PFSK-1 (cell line): Measurements from ENCODE around the gene PCDHGA7.

Experiments
- FOXP2 ChIP-seq: optimal IDR thresholded peaks from 2 replicates; pipeline ENCODE3; 2011; ENCODE audit warnings: borderline replicate concordance, control low read depth, inconsistent platforms; ENCODE audit not compliant: insufficient read depth; ENCODE audit errors: extremely low read length, extremely low read depth
- POLR2AphosphoS5 ChIP-seq: IDR thresholded peaks from 2 replicates; pipeline ENCODE4 v1.6.1; 2012; ENCODE audit warnings: low read depth, mild to moderate bottlenecking, control low read depth, low read length, moderate library complexity
- SIN3A ChIP-seq: IDR thresholded peaks from 2 replicates; pipeline ENCODE4 v1.6.1; 2012; ENCODE audit warnings: mild to moderate bottlenecking, low read length, moderate library complexity, borderline replicate concordance; ENCODE audit not compliant: insufficient read depth
- TAF1 ChIP-seq: IDR thresholded peaks from 2 replicates; pipeline ENCODE4 v1.6.1; 2012; ENCODE audit warnings: low read length, control low read depth, borderline replicate concordance; ENCODE audit not compliant: insufficient read depth
- TF ChIP-seq, protein P1 (sequence below), 2 experiments: IDR thresholded peaks; 2 replicates each; pipeline versions ENCODE4 v1.6.1 to v1.8.0; 2011 to 2012; ENCODE audit warnings: low read depth in 2 of 2, low read length in 2 of 2, control low read depth in 1 of 2, inconsistent platforms in 1 of 2, mild to moderate bottlenecking in 1 of 2, moderate library complexity in 1 of 2; ENCODE audit not compliant: insufficient read depth in 1 of 2

Gene PCDHGA7

DNA sequence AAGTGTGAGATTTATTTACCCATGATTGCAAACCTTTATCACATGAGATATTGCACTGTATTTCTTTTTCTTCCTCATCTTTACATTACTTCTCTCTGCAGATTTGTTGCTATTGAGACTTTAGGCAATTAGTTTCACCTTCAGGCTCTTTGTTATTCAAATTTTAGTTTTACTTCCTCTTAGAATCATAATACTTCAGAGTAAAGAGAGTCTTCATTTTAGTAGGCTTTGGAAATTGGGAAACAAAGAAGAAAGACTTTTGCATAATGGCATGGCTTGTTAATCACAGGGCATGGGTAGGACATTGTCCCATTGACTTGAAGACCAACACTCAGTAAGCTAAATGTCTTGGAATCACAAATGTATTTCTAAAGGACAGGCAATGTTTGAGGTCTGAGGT lies 19.8 kb upstream of the PCDHGA7 start:
- TF ChIP-seq POLR2AphosphoS5 (no peak), TAF1 (no peak), SIN3A (no peak), FOXP2 (no peak)
- TF ChIP-seq, protein P1, sequence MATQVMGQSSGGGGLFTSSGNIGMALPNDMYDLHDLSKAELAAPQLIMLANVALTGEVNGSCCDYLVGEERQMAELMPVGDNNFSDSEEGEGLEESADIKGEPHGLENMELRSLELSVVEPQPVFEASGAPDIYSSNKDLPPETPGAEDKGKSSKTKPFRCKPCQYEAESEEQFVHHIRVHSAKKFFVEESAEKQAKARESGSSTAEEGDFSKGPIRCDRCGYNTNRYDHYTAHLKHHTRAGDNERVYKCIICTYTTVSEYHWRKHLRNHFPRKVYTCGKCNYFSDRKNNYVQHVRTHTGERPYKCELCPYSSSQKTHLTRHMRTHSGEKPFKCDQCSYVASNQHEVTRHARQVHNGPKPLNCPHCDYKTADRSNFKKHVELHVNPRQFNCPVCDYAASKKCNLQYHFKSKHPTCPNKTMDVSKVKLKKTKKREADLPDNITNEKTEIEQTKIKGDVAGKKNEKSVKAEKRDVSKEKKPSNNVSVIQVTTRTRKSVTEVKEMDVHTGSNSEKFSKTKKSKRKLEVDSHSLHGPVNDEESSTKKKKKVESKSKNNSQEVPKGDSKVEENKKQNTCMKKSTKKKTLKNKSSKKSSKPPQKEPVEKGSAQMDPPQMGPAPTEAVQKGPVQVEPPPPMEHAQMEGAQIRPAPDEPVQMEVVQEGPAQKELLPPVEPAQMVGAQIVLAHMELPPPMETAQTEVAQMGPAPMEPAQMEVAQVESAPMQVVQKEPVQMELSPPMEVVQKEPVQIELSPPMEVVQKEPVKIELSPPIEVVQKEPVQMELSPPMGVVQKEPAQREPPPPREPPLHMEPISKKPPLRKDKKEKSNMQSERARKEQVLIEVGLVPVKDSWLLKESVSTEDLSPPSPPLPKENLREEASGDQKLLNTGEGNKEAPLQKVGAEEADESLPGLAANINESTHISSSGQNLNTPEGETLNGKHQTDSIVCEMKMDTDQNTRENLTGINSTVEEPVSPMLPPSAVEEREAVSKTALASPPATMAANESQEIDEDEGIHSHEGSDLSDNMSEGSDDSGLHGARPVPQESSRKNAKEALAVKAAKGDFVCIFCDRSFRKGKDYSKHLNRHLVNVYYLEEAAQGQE (IDR thresholded peaks at IDR 0.05; ENCODE audit: insufficient read depth in 1 of 2, low read depth in 2 of 2, low read length in 2 of 2) = no peak

DNA sequence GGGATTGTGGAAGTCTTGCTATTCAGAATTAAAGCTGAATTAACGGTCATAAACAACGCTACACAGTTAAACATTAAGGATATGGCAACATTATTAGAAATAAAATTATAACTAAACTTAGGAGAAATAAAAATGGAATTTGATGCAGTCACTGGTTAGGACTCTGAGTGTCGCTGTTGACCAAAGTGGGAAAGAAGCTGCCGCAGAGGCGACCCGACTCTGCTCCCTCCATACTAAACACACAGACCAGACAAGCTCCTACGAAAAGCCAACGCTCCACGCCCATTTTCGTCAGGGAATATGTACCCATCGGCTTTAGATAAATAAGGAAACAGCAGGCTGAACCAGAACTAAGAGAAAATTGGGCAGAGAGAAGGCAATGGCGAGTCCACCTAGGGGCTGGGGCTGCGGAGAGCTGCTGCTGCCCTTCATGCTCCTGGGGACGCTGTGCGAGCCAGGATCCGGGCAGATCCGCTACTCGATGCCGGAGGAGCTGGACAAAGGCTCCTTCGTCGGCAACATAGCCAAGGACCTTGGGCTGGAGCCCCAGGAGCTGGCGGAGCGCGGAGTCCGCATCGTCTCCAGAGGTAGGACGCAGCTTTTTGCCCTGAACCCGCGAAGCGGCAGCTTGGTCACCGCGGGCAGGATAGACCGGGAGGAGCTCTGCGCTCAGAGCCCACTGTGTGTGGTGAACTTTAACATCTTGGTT lies 18.4 kb upstream of the PCDHGA7 start, which contains the start of gene PCDHGA5:
Gene PCDHGA5, plus strand, starts transcription at position 211 of the 709 bp plus-strand sequence. Its CDS starts 169 bp downstream, at position 380.
- TF ChIP-seq, protein P1 (IDR thresholded peaks at IDR 0.05; ENCODE audit: insufficient read depth in 1 of 2, low read depth in 2 of 2, low read length in 2 of 2) = no peak
- TF ChIP-seq TAF1 = no peak
- no peak for TF ChIP-seq POLR2AphosphoS5
- TF ChIP-seq FOXP2 = no peak
- TF ChIP-seq SIN3A = no peak

DNA sequence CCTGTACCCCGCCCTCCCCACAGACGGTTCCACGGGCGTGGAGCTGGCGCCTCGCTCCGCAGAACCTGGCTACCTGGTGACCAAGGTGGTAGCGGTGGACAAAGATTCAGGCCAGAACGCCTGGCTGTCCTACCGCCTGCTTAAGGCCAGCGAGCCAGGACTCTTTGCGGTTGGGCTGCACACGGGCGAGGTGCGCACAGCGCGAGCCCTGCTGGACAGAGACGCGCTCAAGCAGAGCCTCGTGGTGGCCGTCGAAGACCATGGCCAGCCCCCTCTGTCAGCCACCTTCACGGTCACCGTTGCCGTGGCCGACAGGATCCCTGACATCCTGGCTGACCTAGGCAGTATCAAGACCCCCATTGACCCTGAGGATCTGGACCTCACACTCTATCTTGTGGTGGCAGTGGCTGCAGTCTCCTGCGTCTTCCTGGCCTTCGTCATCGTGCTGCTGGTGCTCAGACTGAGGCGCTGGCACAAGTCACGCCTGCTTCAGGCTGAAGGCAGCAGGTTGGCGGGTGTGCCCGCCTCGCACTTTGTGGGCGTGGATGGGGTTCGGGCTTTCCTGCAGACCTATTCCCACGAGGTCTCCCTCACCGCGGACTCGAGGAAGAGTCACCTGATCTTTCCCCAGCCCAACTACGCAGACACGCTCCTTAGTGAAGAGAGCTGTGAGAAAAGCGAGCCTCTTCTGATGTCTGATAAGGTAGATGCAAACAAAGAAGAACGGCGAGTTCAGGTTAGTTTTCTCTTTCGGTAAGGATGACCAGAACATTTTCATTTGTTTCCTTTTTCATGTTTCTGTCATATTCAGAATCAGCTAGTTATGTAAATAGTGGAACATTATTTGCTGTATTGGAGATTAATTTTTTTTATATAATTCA lies 16.3 kb upstream of the PCDHGA7 start:
- TF ChIP-seq, protein P1 (IDR thresholded peaks at IDR 0.05; ENCODE audit: insufficient read depth in 1 of 2, low read depth in 2 of 2, low read length in 2 of 2) = no peak
- TF ChIP-seq FOXP2 (no peak), POLR2AphosphoS5 (no peak), SIN3A (no peak), TAF1 (no peak)

DNA sequence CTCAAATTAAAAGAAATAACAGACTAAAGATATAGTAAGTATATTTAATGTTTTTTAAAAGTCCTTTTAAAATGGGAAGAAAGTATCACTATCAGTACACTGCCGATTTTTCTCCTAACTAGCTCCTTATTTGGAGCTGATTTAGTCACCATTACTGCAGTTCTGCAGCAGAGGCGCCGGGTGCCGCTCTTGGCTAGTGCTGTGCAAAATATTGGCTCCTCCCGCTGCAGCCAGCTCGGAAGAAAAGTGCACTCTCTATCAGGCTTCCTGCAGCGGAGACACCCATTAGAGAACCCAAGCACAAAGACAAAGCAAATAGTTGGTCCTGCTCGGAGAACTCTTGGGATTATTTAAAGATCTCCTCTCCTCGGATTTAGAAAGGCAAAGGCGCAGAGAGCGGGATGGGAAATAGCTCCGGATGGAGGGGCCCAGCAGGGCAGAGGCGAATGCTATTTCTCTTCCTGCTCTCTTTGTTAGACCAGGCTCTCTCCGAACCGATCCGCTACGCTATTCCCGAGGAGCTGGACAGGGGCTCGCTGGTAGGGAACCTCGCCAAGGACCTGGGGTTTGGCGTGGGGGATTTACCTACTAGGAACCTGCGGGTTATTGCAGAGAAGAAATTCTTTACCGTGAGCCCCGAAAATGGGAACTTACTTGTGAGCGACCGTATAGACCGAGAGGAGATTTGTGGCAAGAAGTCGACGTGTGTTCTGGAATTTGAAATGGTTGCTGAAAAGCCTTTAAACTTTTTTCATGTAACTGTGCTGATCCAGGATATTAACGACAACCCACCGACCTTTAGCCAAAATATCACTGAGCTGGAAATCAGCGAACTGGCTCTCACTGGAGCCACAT lies 12.3 kb upstream of the PCDHGA7 start, which contains the start of gene PCDHGB3:
Gene PCDHGB3, plus strand, starts transcription at position 249 of the 855 bp plus-strand sequence. Its CDS starts 153 bp downstream, at position 402.
- TF ChIP-seq, protein P1 (IDR thresholded peaks at IDR 0.05; ENCODE audit: insufficient read depth in 1 of 2, low read depth in 2 of 2, low read length in 2 of 2) = no peak
- TF ChIP-seq FOXP2 (no peak), SIN3A (no peak), POLR2AphosphoS5 (no peak), TAF1 (no peak)
